GM23338 (cell line): ENCODE measurements around the gene TRIM15. TPM values are rescaled to one million over a fixed set of nuclear protein-coding genes. Genes with fewer than 3 reads are reported as not detected.
A peak's percentile ranks its signal among the peaks of the same experiment; 100 is the strongest.
"Not testable (repeated sequence)": the region's sequence is repeated elsewhere in the genome, so short reads cannot be mapped to it uniquely, and the experiment has no call there.

ENCODE experiments used
- ATAC-seq: fragments of 200-7000 bp; cut with Tn5 transposase; 3 replicates; pipeline ENCODE4 v1.9.1; 2020
- DNase-seq: peaks from one replicate; pipeline ENCODE4 v3.0.0-alpha.2; 2015; ENCODE audit warnings: low spot score
- H2AFZ ChIP-seq: fragments of 200-600 bp; sonication (generic); 2 replicates; pipeline ENCODE4 v1.8.0; 2016; ENCODE audit warnings: antibody characterized with exemption, mild to moderate bottlenecking, moderate library complexity
- H3F3A ChIP-seq: fragments of 200-600 bp; sonication (generic); replicated peaks from 2 replicates; pipeline ENCODE4 v1.8.0; 2017; ENCODE audit warnings: antibody characterized with exemption, mixed run types, low read depth
- H3K27ac ChIP-seq: fragments of 200-600 bp; sonication (generic); 2 replicates; pipeline ENCODE4 v1.6.1; 2016; ENCODE audit warnings: low read depth
- H3K27me3 ChIP-seq: fragments of 200-600 bp; sonication (generic); 2 replicates; pipeline ENCODE4 v1.8.0; 2016; ENCODE audit warnings: mild to moderate bottlenecking, mixed run types, moderate library complexity; ENCODE audit not compliant: insufficient read depth
- H3K36me3 ChIP-seq: fragments of 200-600 bp; sonication (generic); 2 replicates; pipeline ENCODE4 v1.8.0; 2016; ENCODE audit warnings: mild to moderate bottlenecking; ENCODE audit not compliant: insufficient read depth
- H3K4me1 ChIP-seq: fragments of 200-600 bp; sonication (generic); 2 replicates; pipeline ENCODE4 v1.8.0; 2016; ENCODE audit warnings: mild to moderate bottlenecking, moderate library complexity; ENCODE audit not compliant: insufficient read depth
- H3K4me2 ChIP-seq: fragments of 200-600 bp; sonication (generic); 2 replicates; pipeline ENCODE4 v1.7.1; 2017; ENCODE audit warnings: mixed run types
- H3K4me3 ChIP-seq: fragments of 200-600 bp; sonication (generic); 2 replicates; pipeline ENCODE4 v1.6.1; 2016; ENCODE audit warnings: mixed run types
- H3K79me2 ChIP-seq: fragments of 200-600 bp; sonication (generic); replicated peaks from 2 replicates; pipeline ENCODE4 v1.8.0; 2017; ENCODE audit warnings: mild to moderate bottlenecking; ENCODE audit not compliant: insufficient read depth
- H3K9me2 ChIP-seq: fragments of 200-600 bp; sonication (generic); 2 replicates; pipeline ENCODE4 v1.8.0; 2017; ENCODE audit not compliant: insufficient read depth
- H4K20me1 ChIP-seq: fragments of 200-600 bp; sonication (generic); replicated peaks from 2 replicates; pipeline ENCODE4 v1.8.0; 2017; ENCODE audit warnings: mild to moderate bottlenecking; ENCODE audit not compliant: insufficient read depth
- H3K27ac Mint-ChIP-seq: 2 replicates; pipeline ENCODE4 v1.8.0; 2020; ENCODE audit warnings: inconsistent platforms, mild to moderate bottlenecking, moderate library complexity, mixed read lengths
- H3K27me3 Mint-ChIP-seq: 3 replicates; pipeline ENCODE4 v1.8.0; 2022; ENCODE audit warnings: low read depth, mild to moderate bottlenecking, moderate library complexity, mixed read lengths, inconsistent platforms; ENCODE audit not compliant: insufficient read depth, poor library complexity
- H3K36me3 Mint-ChIP-seq: 3 replicates; pipeline ENCODE4 v1.8.0; 2021; ENCODE audit warnings: low read depth, mild to moderate bottlenecking, inconsistent platforms, moderate library complexity, mixed read lengths
- H3K4me1 Mint-ChIP-seq: 3 replicates; pipeline ENCODE4 v1.8.0; 2020; ENCODE audit warnings: mild to moderate bottlenecking, inconsistent platforms, mixed read lengths
- H3K4me3 Mint-ChIP-seq: 3 replicates; pipeline ENCODE4 v1.8.0; 2021; ENCODE audit warnings: moderate library complexity, mild to moderate bottlenecking, inconsistent platforms, mixed read lengths
- H3K9me3 Mint-ChIP-seq: 3 replicates; pipeline ENCODE4 v1.8.0; 2020; ENCODE audit warnings: moderate library complexity, mild to moderate bottlenecking, inconsistent platforms, mixed read lengths
- CREB1 ChIP-seq: fragments of 250-450 bp; sonication (Bioruptor Pico); IDR thresholded peaks from 2 replicates; pipeline ENCODE4 v1.5.0; 2020; ENCODE audit warnings: low read depth, mild to moderate bottlenecking, moderate library complexity
- CTCF ChIP-seq, 2 experiments: fragments of 200-600 bp in 1 of 2; sonication (generic) in 1 of 2; conservative IDR thresholded peaks; 2 replicates each; pipeline versions ENCODE4 v1.5.1 to v1.6.1; 2016 to 2017; ENCODE audit warnings: antibody characterized with exemption in 2 of 2, low read depth in 2 of 2, mild to moderate bottlenecking in 2 of 2, moderate library complexity in 1 of 2
- EZH2 ChIP-seq: fragments of 200-600 bp; sonication (generic); IDR thresholded peaks from one replicate; pipeline ENCODE4 v1.8.0; 2017; ENCODE audit warnings: antibody characterized with exemption, mild to moderate bottlenecking, low read depth; ENCODE audit not compliant: unreplicated experiment
- EZH2phosphoT487 ChIP-seq: fragments of 200-600 bp; sonication (generic); IDR thresholded peaks from one replicate; pipeline ENCODE4 v1.8.1; 2018; ENCODE audit warnings: antibody characterized with exemption; ENCODE audit not compliant: unreplicated experiment
- NANOG ChIP-seq: IDR thresholded peaks from 2 replicates; pipeline ENCODE4 v1.6.1; 2016; ENCODE audit warnings: antibody characterized with exemption, borderline replicate concordance
- POLR2AphosphoS5 ChIP-seq: IDR thresholded peaks from 2 replicates; pipeline ENCODE4 v1.6.1; 2016; ENCODE audit warnings: antibody characterized with exemption, low read depth
- REST ChIP-seq: IDR thresholded peaks from one replicate; pipeline ENCODE4 v1.6.1; 2018; ENCODE audit warnings: antibody characterized with exemption; ENCODE audit not compliant: unreplicated experiment
- STAT1 ChIP-seq: IDR thresholded peaks from one replicate; pipeline ENCODE4 v1.6.1; 2016; ENCODE audit warnings: antibody characterized with exemption; ENCODE audit not compliant: unreplicated experiment
- ZNF331 ChIP-seq: fragments of 250-450 bp; sonication (Bioruptor Pico); IDR thresholded peaks from 2 replicates; pipeline ENCODE4 v1.5.0; 2020; ENCODE audit warnings: low read depth, mild to moderate bottlenecking, moderate library complexity
- polyA plus RNA-seq: library from polyadenylated mRNA; unstranded; fragments of >200 nt; fragmentation: Nextera tagmentation; extraction: Ambion mirVana; gene quantifications from 2 replicates; pipeline ENCODE4 v1.2.1, GENCODE V29; 2016
- total RNA-seq: library from RNA; depleted of rRNA; stranded (reverse); fragments of >200 nt; shearing (Covaris generic); gene quantifications from 2 replicates; pipeline ENCODE4 v1.2.3, GENCODE V29; 2014

The TRIM15 gene
- total and polyA plus RNA-seq, 2 experiments from 2014 or later, result 0.21 to 1.0 TPM

GRCh38 chr6:30113841-30114240 is 49.5 kb upstream of the TRIM15 start (continued):
- TF ChIP-seq EZH2 (no peak), NANOG (no peak), CTCF (conservative IDR thresholded peaks at IDR 0.05; ENCODE audit: low read depth in 2 of 2) (no peak), REST (no peak), ZNF331 (CRISPR knock-in tag) (no peak), STAT1 (no peak), EZH2phosphoT487 (no peak), CREB1 (CRISPR knock-in tag) (no peak), POLR2AphosphoS5 (no peak)

GRCh38 chr6:30116724-30117123 is 46.6 kb upstream of the TRIM15 start:
- H3K27ac ChIP-seq, result no peak overlapping the region
- no peak for ATAC-seq
- Mint-ChIP-seq H3K9me3 (no peaks in the 10 kb centered on the region), H3K36me3 (no peaks in the 10 kb centered on the region), H3K27ac (no peak overlapping the region), H3K27me3 (peaks cover 6% of the 10 kb centered on the region), H3K4me1 (no peaks in the 10 kb centered on the region), H3K4me3 (no peak overlapping the region)
- no peak overlapping the region for H3K4me3 ChIP-seq
- no peak for DNase-seq
- H3K4me2 ChIP-seq, result no peak overlapping the region
- TF ChIP-seq STAT1 (no peak), CTCF (conservative IDR thresholded peaks at IDR 0.05; ENCODE audit: low read depth in 2 of 2) (peak in 1 of 2 experiments; percentile 35; a peak in 2 of 4 replicates)
- no peaks in the 10 kb centered on the region for H3K4me1 ChIP-seq
- no peaks in the 10 kb centered on the region for H3K9me2 ChIP-seq
- H3F3A ChIP-seq, result no peaks in the 10 kb centered on the region
- no peaks in the 10 kb centered on the region for H3K36me3 ChIP-seq
- H3K27me3 ChIP-seq, result peaks cover 30% of the 10 kb centered on the region
- H3K79me2 ChIP-seq, result no peaks in the 10 kb centered on the region
- no peak overlapping the region for H2AFZ ChIP-seq
- H4K20me1 ChIP-seq, result no peaks in the 10 kb centered on the region

- H3K36me3 Mint-ChIP-seq, H3K9me2 ChIP-seq, H3K27ac Mint-ChIP-seq, H3K4me3 ChIP-seq, H3K4me3 Mint-ChIP-seq, H3K79me2 ChIP-seq, DNase-seq, H4K20me1 ChIP-seq, H3F3A ChIP-seq, H2AFZ ChIP-seq, H3K9me3 Mint-ChIP-seq, H3K36me3 ChIP-seq, ATAC-seq, H3K4me1 Mint-ChIP-seq, H3K4me2 ChIP-seq, H3K27me3 Mint-ChIP-seq, H3K4me1 ChIP-seq, H3K27ac ChIP-seq: not testable (repeated sequence)
- peaks cover 24% of the 10 kb centered on the region; the same call in 1 of the 2 replicates for H3K27me3 ChIP-seq
These were observed 44.7 kb upstream of the TRIM15 start for GRCh38 chr6:30118691-30119090.
